Lower leg skin (tissue), 3 donors: ENCODE data around the gene TXLNA.

Experiments used
- POLR2A ChIP-seq, 2 donors: fragments of 450-650 bp; IDR thresholded peaks; one replicate each; pipeline ENCODE4 v1.6.1; 2016 to 2017; ENCODE audit warnings: antibody characterized with exemption in 2 of 2, mild to moderate bottlenecking in 1 of 2, moderate library complexity in 1 of 2
- TF ChIP-seq, protein P1 (sequence below), 3 donors: fragments of 450-650 bp; IDR thresholded peaks; one replicate each; pipeline ENCODE4 v1.5.1; 2016; ENCODE audit warnings: antibody characterized with exemption in 3 of 3, mild to moderate bottlenecking in 3 of 3, moderate library complexity in 2 of 3

DNA sequence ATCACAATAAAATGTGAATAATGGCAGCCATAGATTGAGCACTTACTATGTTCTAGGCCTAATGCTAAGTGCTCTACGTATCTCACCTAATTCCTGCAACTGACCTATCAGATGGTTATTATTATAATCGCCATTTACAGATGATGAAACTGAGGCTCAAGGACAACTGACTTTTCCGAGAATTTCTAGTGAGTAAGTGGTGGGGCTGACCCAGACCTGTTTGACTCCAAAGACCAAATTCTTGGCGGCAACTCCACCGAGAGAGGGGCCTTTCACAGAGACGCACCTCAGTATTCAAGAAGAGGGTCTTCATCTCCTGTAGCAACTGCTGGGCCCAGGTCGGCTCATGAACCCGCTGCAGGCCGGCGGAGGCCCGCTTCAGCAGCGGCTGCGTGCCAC lies 42.1 kb downstream of the TXLNA start:
- TF ChIP-seq, protein P1, sequence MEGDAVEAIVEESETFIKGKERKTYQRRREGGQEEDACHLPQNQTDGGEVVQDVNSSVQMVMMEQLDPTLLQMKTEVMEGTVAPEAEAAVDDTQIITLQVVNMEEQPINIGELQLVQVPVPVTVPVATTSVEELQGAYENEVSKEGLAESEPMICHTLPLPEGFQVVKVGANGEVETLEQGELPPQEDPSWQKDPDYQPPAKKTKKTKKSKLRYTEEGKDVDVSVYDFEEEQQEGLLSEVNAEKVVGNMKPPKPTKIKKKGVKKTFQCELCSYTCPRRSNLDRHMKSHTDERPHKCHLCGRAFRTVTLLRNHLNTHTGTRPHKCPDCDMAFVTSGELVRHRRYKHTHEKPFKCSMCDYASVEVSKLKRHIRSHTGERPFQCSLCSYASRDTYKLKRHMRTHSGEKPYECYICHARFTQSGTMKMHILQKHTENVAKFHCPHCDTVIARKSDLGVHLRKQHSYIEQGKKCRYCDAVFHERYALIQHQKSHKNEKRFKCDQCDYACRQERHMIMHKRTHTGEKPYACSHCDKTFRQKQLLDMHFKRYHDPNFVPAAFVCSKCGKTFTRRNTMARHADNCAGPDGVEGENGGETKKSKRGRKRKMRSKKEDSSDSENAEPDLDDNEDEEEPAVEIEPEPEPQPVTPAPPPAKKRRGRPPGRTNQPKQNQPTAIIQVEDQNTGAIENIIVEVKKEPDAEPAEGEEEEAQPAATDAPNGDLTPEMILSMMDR (IDR thresholded peaks at IDR 0.05): no peak
- TF ChIP-seq POLR2A (IDR thresholded peaks at IDR 0.05): no peak
